Caco-2 (cell line): ENCODE data around the gene MCRS1. TPM values are rescaled to one million over a fixed set of nuclear protein-coding genes. Genes with fewer than 3 reads are reported as not detected.

Experiments used
- BruUV-seq: library from RNA; stranded (reverse); fragments of 400-500 nt; replicated peaks from 2 replicates; lab custom pipeline; 2021; lab: Mats Ljungman, UMichigan
- CTCF ChIA-PET: fragments of 300-600 bp; sonication (Branson Sonifier 250); formaldehyde crosslinking; loops from one replicate; lab custom pipeline; 2022; ENCODE audit warnings: antibody characterized with exemption; lab: Charles Lee
- POLR2A ChIA-PET: fragments of 300-600 bp; sonication (Branson Sonifier 250); formaldehyde crosslinking; loops from one replicate; lab custom pipeline; 2022; ENCODE audit warnings: antibody characterized with exemption; lab: Charles Lee
- DNase-seq, 2 experiments: peaks; one replicate each; pipeline versions ENCODE4 v3.0.0 to v3.0.0-alpha.2; 2020 to 2022
- H3K27me3 ChIP-seq: replicated peaks from 2 replicates; pipeline ENCODE4 v1.6.0; 2011; ENCODE audit warnings: low read length; ENCODE audit not compliant: control insufficient read depth, insufficient read depth
- H3K36me3 ChIP-seq: 2 replicates; pipeline ENCODE4 v1.5.1; 2011; ENCODE audit warnings: low read length; ENCODE audit not compliant: control insufficient read depth, insufficient read depth
- H3K4me1 ChIP-seq: fragments of 250-450 bp; sonication (Bioruptor Pico); 2 replicates; pipeline ENCODE4 v1.5.1; 2020; ENCODE audit warnings: mild to moderate bottlenecking
- H3K4me3 ChIP-seq: 2 replicates; pipeline ENCODE4 v1.5.1; 2011; ENCODE audit warnings: low read depth, mild to moderate bottlenecking, control low read depth, low read length
- H3K9me3 ChIP-seq: fragments of 250-450 bp; sonication (Bioruptor Pico); 2 replicates; pipeline ENCODE4 v1.5.1; 2020; ENCODE audit warnings: mild to moderate bottlenecking, moderate library complexity
- H3K27ac Mint-ChIP-seq: one replicate; pipeline ENCODE4 v1.8.0; 2022; ENCODE audit warnings: mixed read lengths; ENCODE audit not compliant: unreplicated experiment
- H3K27me3 Mint-ChIP-seq: one replicate; pipeline ENCODE4 v1.8.0; 2022; ENCODE audit warnings: mixed read lengths; ENCODE audit not compliant: insufficient read depth, unreplicated experiment
- H3K36me3 Mint-ChIP-seq: one replicate; pipeline ENCODE4 v1.8.0; 2022; ENCODE audit warnings: mild to moderate bottlenecking, mixed read lengths; ENCODE audit not compliant: insufficient read depth, unreplicated experiment
- H3K4me1 Mint-ChIP-seq: one replicate; pipeline ENCODE4 v1.8.0; 2022; ENCODE audit warnings: low read depth, mixed read lengths; ENCODE audit not compliant: unreplicated experiment
- H3K4me3 Mint-ChIP-seq: one replicate; pipeline ENCODE4 v1.8.0; 2022; ENCODE audit warnings: mild to moderate bottlenecking, moderate library complexity, mixed read lengths; ENCODE audit not compliant: unreplicated experiment
- H3K9me3 Mint-ChIP-seq: one replicate; pipeline ENCODE4 v1.8.0; 2022; ENCODE audit warnings: mixed read lengths; ENCODE audit not compliant: unreplicated experiment
- intact Hi-C: fragments of 100-400 bp; cut with micrococcal nuclease; formaldehyde crosslinking; loops from one replicate; pipeline ENCODE4 v1.10.0; 2022; ENCODE audit not compliant: unreplicated experiment
- total RNA-seq: library from RNA; stranded (reverse); gene quantifications from 2 replicates; pipeline ENCODE4 v1.2.3, GENCODE V29; 2022
- TF ChIP-seq, protein P1 (sequence below), 2 experiments: fragments of 200-600 bp in 1 of 2; IDR thresholded peaks; 1 replicate in 1 of 2; 2 replicates in 1 of 2; pipeline versions ENCODE4 v1.5.1 to v1.8.0; 2011 to 2022; ENCODE audit warnings: antibody characterized with exemption in 1 of 2, control low read depth in 1 of 2, inconsistent platforms in 1 of 2, low read depth in 1 of 2, low read length in 1 of 2, mild to moderate bottlenecking in 1 of 2, moderate library complexity in 1 of 2; ENCODE audit not compliant: insufficient read depth in 1 of 2, severe bottlenecking in 1 of 2, unreplicated experiment in 1 of 2

Gene MCRS1
- total RNA-seq, 1 experiment from 2014 or later, result 122 TPM

- BruUV-seq, result no TSS peak
- Histone ChIP-seq H3K27me3 (no peaks in the 10 kb centered on the region), H3K9me3 (no peaks in the 10 kb centered on the region; the same call in 1 of the 2 replicates), H3K36me3 (no peaks in the 10 kb centered on the region), H3K4me3 (no peak overlapping the region), H3K4me1 (peaks cover 3% of the 10 kb centered on the region; the same call in 1 of the 2 replicates)
- ChIA-PET CTCF (no interaction called here), POLR2A (no interaction called here)
- TF ChIP-seq, protein P1, sequence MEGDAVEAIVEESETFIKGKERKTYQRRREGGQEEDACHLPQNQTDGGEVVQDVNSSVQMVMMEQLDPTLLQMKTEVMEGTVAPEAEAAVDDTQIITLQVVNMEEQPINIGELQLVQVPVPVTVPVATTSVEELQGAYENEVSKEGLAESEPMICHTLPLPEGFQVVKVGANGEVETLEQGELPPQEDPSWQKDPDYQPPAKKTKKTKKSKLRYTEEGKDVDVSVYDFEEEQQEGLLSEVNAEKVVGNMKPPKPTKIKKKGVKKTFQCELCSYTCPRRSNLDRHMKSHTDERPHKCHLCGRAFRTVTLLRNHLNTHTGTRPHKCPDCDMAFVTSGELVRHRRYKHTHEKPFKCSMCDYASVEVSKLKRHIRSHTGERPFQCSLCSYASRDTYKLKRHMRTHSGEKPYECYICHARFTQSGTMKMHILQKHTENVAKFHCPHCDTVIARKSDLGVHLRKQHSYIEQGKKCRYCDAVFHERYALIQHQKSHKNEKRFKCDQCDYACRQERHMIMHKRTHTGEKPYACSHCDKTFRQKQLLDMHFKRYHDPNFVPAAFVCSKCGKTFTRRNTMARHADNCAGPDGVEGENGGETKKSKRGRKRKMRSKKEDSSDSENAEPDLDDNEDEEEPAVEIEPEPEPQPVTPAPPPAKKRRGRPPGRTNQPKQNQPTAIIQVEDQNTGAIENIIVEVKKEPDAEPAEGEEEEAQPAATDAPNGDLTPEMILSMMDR (IDR thresholded peaks at IDR 0.05; ENCODE audit: insufficient read depth in 1 of 2, low read depth in 1 of 2, low read length in 1 of 2, severe bottlenecking in 1 of 2, unreplicated experiment in 1 of 2), result no peak
- H3K36me3 Mint-ChIP-seq, result no peaks in the 10 kb centered on the region
- H3K4me1 Mint-ChIP-seq, result no peaks in the 10 kb centered on the region
- intact Hi-C loops, result no loop called here
- H3K27me3 Mint-ChIP-seq, result no peaks in the 10 kb centered on the region
- H3K4me3 Mint-ChIP-seq, result no peak overlapping the region
- no peak overlapping the region for H3K27ac Mint-ChIP-seq
- H3K9me3 Mint-ChIP-seq, result no peaks in the 10 kb centered on the region
- no peak for DNase-seq
Observed at GRCh38 chr12:49546481-49546880, 21.5 kb downstream of the MCRS1 start.

DNA sequence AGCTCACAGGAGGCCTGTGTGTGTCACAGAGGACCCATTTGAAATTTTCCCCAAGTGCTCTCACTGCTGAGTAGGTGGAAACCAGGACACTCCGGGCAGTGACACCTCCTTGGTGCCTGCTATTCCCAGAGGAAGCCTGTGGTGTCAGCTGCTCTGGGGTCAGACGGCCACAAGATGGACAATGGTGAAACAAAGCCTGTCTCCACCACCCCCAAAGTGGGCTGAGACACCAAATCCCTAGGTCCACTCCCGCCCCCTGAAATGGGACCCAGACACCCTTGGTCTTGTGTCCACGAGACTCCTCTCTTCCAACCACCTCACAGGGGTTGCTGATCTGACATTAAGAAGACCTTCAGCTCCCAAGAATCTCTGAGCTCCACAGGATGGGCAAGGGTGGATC is 22.1 kb downstream of the MCRS1 start:
- H3K4me3 Mint-ChIP-seq, result no peak overlapping the region
- CTCF ChIA-PET, result interaction anchor here (0.5 kb wide), 1 partner anchor 688 kb away, joined by 4 read pairs; no protein-coding TSS in a partner anchor
- H3K9me3 Mint-ChIP-seq, result no peaks in the 10 kb centered on the region
- BruUV-seq, result no TSS peak
- no peak for DNase-seq
- H3K4me1 Mint-ChIP-seq, result no peaks in the 10 kb centered on the region
- Histone ChIP-seq H3K27me3 (no peaks in the 10 kb centered on the region), H3K4me1 (peaks cover 3% of the 10 kb centered on the region; the same call in 1 of the 2 replicates), H3K9me3 (no peaks in the 10 kb centered on the region; the same call in 1 of the 2 replicates), H3K4me3 (no peak overlapping the region), H3K36me3 (no peaks in the 10 kb centered on the region)
- no peaks in the 10 kb centered on the region for H3K36me3 Mint-ChIP-seq
- H3K27me3 Mint-ChIP-seq, result no peaks in the 10 kb centered on the region
- POLR2A ChIA-PET, result interaction anchor here (0.6 kb wide), 1 partner anchor 37 kb away, joined by 4 read pairs; no protein-coding TSS in a partner anchor
- H3K27ac Mint-ChIP-seq, result no peak overlapping the region
- intact Hi-C loops, result no loop called here
- TF ChIP-seq, protein P1 (IDR thresholded peaks at IDR 0.05; ENCODE audit: insufficient read depth in 1 of 2, low read depth in 1 of 2, low read length in 1 of 2, severe bottlenecking in 1 of 2, unreplicated experiment in 1 of 2), result no peak

DNA sequence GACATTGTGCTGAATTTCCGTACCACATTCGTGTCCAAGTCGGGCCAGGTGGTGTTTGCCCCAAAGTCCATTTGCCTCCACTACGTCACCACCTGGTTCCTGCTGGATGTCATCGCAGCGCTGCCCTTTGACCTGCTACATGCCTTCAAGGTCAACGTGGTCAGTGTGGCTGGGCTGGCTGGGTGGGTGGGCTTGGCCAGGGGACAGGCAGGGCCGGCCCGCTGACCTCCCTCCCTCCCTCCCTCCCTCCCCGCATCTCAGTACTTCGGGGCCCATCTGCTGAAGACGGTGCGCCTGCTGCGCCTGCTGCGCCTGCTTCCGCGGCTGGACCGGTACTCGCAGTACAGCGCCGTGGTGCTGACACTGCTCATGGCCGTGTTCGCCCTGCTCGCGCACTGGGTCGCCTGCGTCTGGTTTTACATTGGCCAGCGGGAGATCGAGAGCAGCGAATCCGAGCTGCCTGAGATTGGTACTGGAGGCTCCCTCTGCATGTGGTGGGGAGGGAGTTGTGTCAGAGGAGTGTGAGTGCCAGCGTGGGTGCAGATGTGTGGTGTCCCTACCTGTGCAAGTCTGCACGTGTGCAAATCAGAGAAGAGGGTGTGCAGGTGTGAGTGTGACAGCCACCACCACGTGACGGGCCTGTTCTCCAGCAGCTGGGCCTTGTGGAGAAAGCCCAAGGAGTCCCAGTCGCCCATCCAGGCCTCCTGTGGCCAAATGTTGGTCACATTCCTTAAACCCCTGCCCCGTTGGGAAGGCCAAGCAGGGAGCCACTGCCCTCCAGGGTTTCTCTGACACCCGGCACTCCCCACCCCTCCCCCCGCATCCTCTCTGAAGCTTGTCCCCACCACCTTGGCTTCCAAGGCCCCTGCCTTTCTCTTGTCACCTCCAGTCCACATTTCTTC is 23.8 kb downstream of the MCRS1 start:
- POLR2A ChIA-PET, result no interaction called here
- Histone ChIP-seq H3K4me1 (peaks cover 8% of the 10 kb centered on the region), H3K27me3 (no peaks in the 10 kb centered on the region), H3K9me3 (no peaks in the 10 kb centered on the region; the same call in 1 of the 2 replicates), H3K36me3 (no peaks in the 10 kb centered on the region), H3K4me3 (no peak overlapping the region)
- H3K36me3 Mint-ChIP-seq, result no peaks in the 10 kb centered on the region
- intact Hi-C loops, result no loop called here
- peak overlapping the region; percentile 39 for H3K27ac Mint-ChIP-seq
- H3K4me1 Mint-ChIP-seq, result no peaks in the 10 kb centered on the region
- TF ChIP-seq, protein P1 (IDR thresholded peaks at IDR 0.05; ENCODE audit: insufficient read depth in 1 of 2, low read depth in 1 of 2, low read length in 1 of 2, severe bottlenecking in 1 of 2, unreplicated experiment in 1 of 2), result no peak
- H3K9me3 Mint-ChIP-seq, result no peaks in the 10 kb centered on the region
- DNase-seq, result no peak
- CTCF ChIA-PET, result interaction anchor here (0.7 to 2.0 kb wide), 3 partner anchors 9 to 197 kb away, joined by 3 to 6 read pairs (median 4); no protein-coding TSS in a partner anchor
- no peak overlapping the region for H3K4me3 Mint-ChIP-seq
- H3K27me3 Mint-ChIP-seq, result peaks cover 4% of the 10 kb centered on the region
- BruUV-seq, result no TSS peak
